Mucosa of rectum (tissue), 2 donors: ENCODE results near the gene RC3H1.
"Not testable (repeated sequence)": the region's sequence is repeated elsewhere in the genome, so short reads cannot be mapped to it uniquely, and the experiment has no call there.

Experiments
- H3K27ac ChIP-seq, 2 donors: one replicate each; pipeline ENCODE4 v1.7.0; 2013; ENCODE audit warnings: inconsistent platforms in 2 of 2, low read depth in 2 of 2, low read length in 2 of 2
- H3K27me3 ChIP-seq, 2 donors: one replicate each; pipeline ENCODE4 v1.7.0; 2013; ENCODE audit warnings: low read length in 2 of 2; ENCODE audit not compliant: control insufficient read depth in 2 of 2, insufficient read depth in 2 of 2
- H3K36me3 ChIP-seq, 2 donors: one replicate each; pipeline ENCODE4 v1.7.0; 2013; ENCODE audit warnings: low read length in 2 of 2; ENCODE audit not compliant: control insufficient read depth in 2 of 2, insufficient read depth in 2 of 2
- H3K4me1 ChIP-seq, 2 donors: one replicate each; pipeline ENCODE4 v1.7.0; 2013; ENCODE audit warnings: low read length in 2 of 2, mild to moderate bottlenecking in 1 of 2; ENCODE audit not compliant: control insufficient read depth in 2 of 2, insufficient read depth in 2 of 2
- H3K4me3 ChIP-seq, 2 donors: one replicate each; pipeline ENCODE4 v1.7.0; 2013; ENCODE audit warnings: low read length in 2 of 2
- H3K9ac ChIP-seq, 2 donors: one replicate each; pipeline ENCODE4 v1.7.0; 2013; ENCODE audit warnings: low read length in 2 of 2, low read depth in 1 of 2, mild to moderate bottlenecking in 1 of 2
- H3K9me3 ChIP-seq, 2 donors: one replicate each; pipeline ENCODE4 v1.7.0; 2013; ENCODE audit warnings: low read length in 2 of 2; ENCODE audit not compliant: control insufficient read depth in 2 of 2
- donor health status: healthy.
- donor health status: Normal muscosa, but diverticular disease.

The RC3H1 gene

GRCh38 chr1:174005032-174005431, 17.1 kb downstream of the RC3H1 start:
- no peak overlapping the region for H3K27ac ChIP-seq
- no peaks in the 10 kb centered on the region for H3K27me3 ChIP-seq
- no peak overlapping the region for H3K4me3 ChIP-seq
- peaks cover 0 to 5% of the 10 kb centered on the region in 2 donors for H3K4me1 ChIP-seq
- no peak overlapping the region for H3K9ac ChIP-seq
- no peaks in the 10 kb centered on the region for H3K9me3 ChIP-seq
- H3K36me3 ChIP-seq = peaks cover 0 to 2% of the 10 kb centered on the region in 2 donors

GRCh38 chr1:174003867-174004266, 18.3 kb downstream of the RC3H1 start:
- Histone ChIP-seq H3K27me3 (no peaks in the 10 kb centered on the region), H3K27ac (no peak overlapping the region), H3K9ac (no peak overlapping the region), H3K36me3 (peaks cover 0 to 3% of the 10 kb centered on the region in 2 donors), H3K9me3 (no peaks in the 10 kb centered on the region), H3K4me3 (no peak overlapping the region), H3K4me1 (no peaks in the 10 kb centered on the region)

GRCh38 chr1:174001573-174001972, 20.6 kb downstream of the RC3H1 start:
- Histone ChIP-seq H3K4me1 (no peaks in the 10 kb centered on the region), H3K9me3 (no peaks in the 10 kb centered on the region), H3K36me3 (peaks cover under 1 to 2% of the 10 kb centered on the region in 2 donors), H3K27me3 (no peaks in the 10 kb centered on the region), H3K9ac (no peak overlapping the region), H3K27ac (no peak overlapping the region), H3K4me3 (no peak overlapping the region)

GRCh38 chr1:174000371-174000770, 21.8 kb downstream of the RC3H1 start:
- Histone ChIP-seq H3K36me3 (peaks cover 2 to 4% of the 10 kb centered on the region in 2 donors), H3K9me3 (no peaks in the 10 kb centered on the region), H3K4me3 (no peak overlapping the region), H3K9ac (no peak overlapping the region), H3K27ac (no peak overlapping the region), H3K27me3 (no peaks in the 10 kb centered on the region), H3K4me1 (no peaks in the 10 kb centered on the region)

GRCh38 chr1:173997791-173998190, 24.4 kb downstream of the RC3H1 start:
- Histone ChIP-seq H3K4me1 (no peaks in the 10 kb centered on the region), H3K36me3 (peaks cover 2 to 4% of the 10 kb centered on the region in 2 donors), H3K27me3 (no peaks in the 10 kb centered on the region), H3K27ac (no peak overlapping the region), H3K4me3 (no peak overlapping the region), H3K9me3 (no peaks in the 10 kb centered on the region), H3K9ac (no peak overlapping the region)

- Histone ChIP-seq H3K27ac (no peak overlapping the region), H3K27me3 (no peaks in the 10 kb centered on the region), H3K36me3 (peaks cover 4 to 10% of the 10 kb centered on the region in 2 donors), H3K4me1 (no peaks in the 10 kb centered on the region), H3K9ac (no peak overlapping the region), H3K9me3 (no peaks in the 10 kb centered on the region), H3K4me3 (no peak overlapping the region)
These were observed 25.2 kb downstream of the RC3H1 start for GRCh38 chr1:173996995-173997394.

- Histone ChIP-seq H3K9me3 (no peaks in the 10 kb centered on the region), H3K27me3 (no peaks in the 10 kb centered on the region), H3K4me1 (no peaks in the 10 kb centered on the region), H3K4me3 (no peak overlapping the region), H3K9ac (no peak overlapping the region), H3K27ac (no peak overlapping the region), H3K36me3 (peaks cover 17 to 18% of the 10 kb centered on the region in 2 donors)
These were observed 26.7 kb downstream of the RC3H1 start for GRCh38 chr1:173995475-173995874.

- H3K27me3 ChIP-seq, H3K4me3 ChIP-seq: not testable (repeated sequence)
These were observed 28.2 kb downstream of the RC3H1 start for GRCh38 chr1:173993948-173994347.

GRCh38 chr1:173988068-173988467, 34.1 kb downstream of the RC3H1 start:
- H3K9ac ChIP-seq = no peak overlapping the region
- H3K9me3 ChIP-seq = no peaks in the 10 kb centered on the region
- no peaks in the 10 kb centered on the region for H3K4me1 ChIP-seq
- H3K27ac ChIP-seq = no peak overlapping the region
- H3K4me3 ChIP-seq = no peak overlapping the region
- peaks cover 38 to 40% of the 10 kb centered on the region in 2 donors for H3K36me3 ChIP-seq
- H3K27me3 ChIP-seq = no peaks in the 10 kb centered on the region

More at GRCh38 chr1:173993948-173994347, 28.2 kb downstream of the RC3H1 start:
- not testable (repeated sequence) for H3K9me3 ChIP-seq, H3K4me1 ChIP-seq, H3K9ac ChIP-seq, H3K27ac ChIP-seq
- peaks cover 18 to 21% of the 10 kb centered on the region in 2 donors for H3K36me3 ChIP-seq

- Histone ChIP-seq H3K4me3 (no peak overlapping the region), H3K4me1 (no peaks in the 10 kb centered on the region), H3K27me3 (no peaks in the 10 kb centered on the region), H3K9me3 (no peaks in the 10 kb centered on the region), H3K36me3 (peaks cover 39 to 44% of the 10 kb centered on the region in 2 donors), H3K27ac (no peak overlapping the region), H3K9ac (no peak overlapping the region)
These were observed 35.2 kb downstream of the RC3H1 start for GRCh38 chr1:173986951-173987350.

- Histone ChIP-seq H3K9ac (no peak overlapping the region), H3K27me3 (no peaks in the 10 kb centered on the region), H3K36me3 (peaks cover 56 to 61% of the 10 kb centered on the region in 2 donors), H3K9me3 (no peaks in the 10 kb centered on the region), H3K4me1 (no peaks in the 10 kb centered on the region), H3K4me3 (no peak overlapping the region), H3K27ac (no peak overlapping the region)
These were observed 51.9 kb downstream of the RC3H1 start for GRCh38 chr1:173970252-173970651.
